NCI-H146 treated with DMSO at 0.1 percent for 48 hours (cell line): Measurements from ENCODE around the gene KTN1.

Experiments used
- DNase-seq: peaks from one replicate; lab custom pipeline; 2025; ENCODE audit not compliant: unreplicated experiment; lab: John Stamatoyannopoulos, UW

Gene KTN1

GRCh38 chr14:55574988-55575387 lies 5.0 kb upstream of the KTN1 start:
- DNase-seq = no peak

GRCh38 chr14:55577229-55577628 lies 2.8 kb upstream of the KTN1 start:
- DNase-seq = no peak

GRCh38 chr14:55578511-55578910 lies 1.5 kb upstream of the KTN1 start:
- DNase-seq = no peak

- no peak for DNase-seq
These were observed 699 bp downstream of the KTN1 start for GRCh38 chr14:55580470-55581341.

GRCh38 chr14:55581342-55581771 lies 1.4 kb downstream of the KTN1 start:
- DNase-seq = no peak

- no peak for DNase-seq
These were observed 2.7 kb downstream of the KTN1 start for GRCh38 chr14:55582746-55583145.

GRCh38 chr14:55583942-55584468 lies 4.0 kb downstream of the KTN1 start:
- no peak for DNase-seq

GRCh38 chr14:55585854-55586253 lies 5.8 kb downstream of the KTN1 start:
- no peak for DNase-seq

- DNase-seq = no peak
These were observed 6.4 kb downstream of the KTN1 start for GRCh38 chr14:55586411-55586810.

GRCh38 chr14:55587847-55588246 lies 7.8 kb downstream of the KTN1 start:
- no peak for DNase-seq

- no peak for DNase-seq
These were observed 8.3 kb downstream of the KTN1 start for GRCh38 chr14:55588259-55588699.

- no peak for DNase-seq
These were observed 9.2 kb downstream of the KTN1 start for GRCh38 chr14:55589171-55589570.

- no peak for DNase-seq
These were observed 12.4 kb downstream of the KTN1 start for GRCh38 chr14:55592436-55592835.

- DNase-seq = no peak
These were observed 13.7 kb downstream of the KTN1 start for GRCh38 chr14:55593698-55594097.

GRCh38 chr14:55599250-55599879 lies 19.4 kb downstream of the KTN1 start:
- peak; percentile 33 for DNase-seq

- DNase-seq = no peak
These were observed 21.0 kb downstream of the KTN1 start for GRCh38 chr14:55600784-55601561.

- no peak for DNase-seq
These were observed 23.5 kb downstream of the KTN1 start for GRCh38 chr14:55603401-55603953.

- no peak for DNase-seq
These were observed 24.5 kb downstream of the KTN1 start for GRCh38 chr14:55604488-55604887.

- DNase-seq = no peak
These were observed 25.0 kb downstream of the KTN1 start for GRCh38 chr14:55604900-55605418.

- no peak for DNase-seq
These were observed 25.8 kb downstream of the KTN1 start for GRCh38 chr14:55605793-55606192.

- no peak for DNase-seq
These were observed 27.4 kb downstream of the KTN1 start for GRCh38 chr14:55607386-55607785.
